Frontal cortex (tissue), 4 donors: ENCODE data around the gene ZNG1F. TPM values are rescaled to one million over a fixed set of nuclear protein-coding genes. Genes with fewer than 3 reads are reported as not detected.
"Not testable (repeated sequence)": the region's sequence is repeated elsewhere in the genome, so short reads cannot be mapped to it uniquely, and the experiment has no call there.

Experiments
- DNase-seq, 2 donors: peaks; one replicate each; pipeline ENCODE4 v3.0.0; 2012; ENCODE audit warnings: low spot score in 2 of 2
- FAIRE-seq: peaks from 2 replicates; lab custom pipeline; 2012; peaks lifted over from hg19 to GRCh38; lab: Jason Lieb, UNC
- total RNA-seq: library from RNA; depleted of rRNA; stranded (reverse); fragments of >200 nt; gene quantifications from one replicate; pipeline ENCODE4 v1.2.3, GENCODE V29; 2014
- donor health status: control.
- donor health status: control.
- donor health status: control.

The ZNG1F gene
- total RNA-seq = 12.2 TPM

- DNase-seq, FAIRE-seq: not testable (repeated sequence)
Measured at GRCh38 chr9:41189217-41189616, at the start of gene ZNG1F. Gene ZNG1F (minus strand): TSS chr9:41189317. CDS start chr9:41189258, 59 bp downstream.

GRCh38 chr9:41237110-41237749 lies 48.1 kb upstream of the ZNG1F start:
- DNase-seq = peak in 1 of 2 donors; percentile 18

GRCh38 chr9:41236486-41237109 lies 47.5 kb upstream of the ZNG1F start:
- DNase-seq, FAIRE-seq: not testable (repeated sequence)

More at GRCh38 chr9:41237110-41237749, 48.1 kb upstream of the ZNG1F start:
- FAIRE-seq = not testable (repeated sequence)

- DNase-seq = peak in 1 of 2 donors; percentile 1
- FAIRE-seq = not testable (repeated sequence)
Measured at GRCh38 chr9:41234811-41235805, 46.0 kb upstream of the ZNG1F start.

- DNase-seq, FAIRE-seq: not testable (repeated sequence)
Measured at GRCh38 chr9:41234221-41234620, 45.1 kb upstream of the ZNG1F start.

GRCh38 chr9:41232326-41232725 lies 43.2 kb upstream of the ZNG1F start:
- not testable (repeated sequence) for FAIRE-seq, DNase-seq

- peak in 1 of 2 donors; percentile 6 for DNase-seq
- not testable (repeated sequence) for FAIRE-seq
Measured at GRCh38 chr9:41230418-41230817, 41.3 kb upstream of the ZNG1F start.

GRCh38 chr9:41229408-41230401 lies 40.6 kb upstream of the ZNG1F start:
- peak in 1 of 2 donors; percentile 14 for DNase-seq

GRCh38 chr9:41219831-41220230 lies 30.7 kb upstream of the ZNG1F start:
- not testable (repeated sequence) for FAIRE-seq, DNase-seq

More at GRCh38 chr9:41229408-41230401, 40.6 kb upstream of the ZNG1F start:
- FAIRE-seq = no peak

GRCh38 chr9:41188439-41188838 lies 678 bp downstream of the ZNG1F start:
- not testable (repeated sequence) for FAIRE-seq, DNase-seq

- not testable (repeated sequence) for DNase-seq, FAIRE-seq
Measured at GRCh38 chr9:41174994-41175393, 14.1 kb downstream of the ZNG1F start.

GRCh38 chr9:41150116-41150515 lies 39.0 kb downstream of the ZNG1F start:
- not testable (repeated sequence) for DNase-seq, FAIRE-seq

- not testable (repeated sequence) for FAIRE-seq, DNase-seq
Measured at GRCh38 chr9:41141878-41142277, 47.2 kb downstream of the ZNG1F start.

GRCh38 chr9:41128581-41128980 lies 60.5 kb downstream of the ZNG1F start, which contains the start of gene FOXD4L6:
Gene FOXD4L6 (minus strand): TSS chr9:41128681. CDS start chr9:41128383, 298 bp downstream.
- FAIRE-seq, DNase-seq: not testable (repeated sequence)

GRCh38 chr9:41126746-41127446 lies 62.2 kb downstream of the ZNG1F start:
- not testable (repeated sequence) for FAIRE-seq, DNase-seq

GRCh38 chr9:41125936-41126335 lies 63.2 kb downstream of the ZNG1F start:
- DNase-seq, FAIRE-seq: not testable (repeated sequence)

- not testable (repeated sequence) for DNase-seq, FAIRE-seq
Measured at GRCh38 chr9:41125109-41125658, 63.9 kb downstream of the ZNG1F start.
